Colonic mucosa (tissue), 4 donors: ENCODE results near the gene ST8SIA6. TPM values are rescaled to one million over a fixed set of nuclear protein-coding genes. Genes with fewer than 3 reads are reported as not detected.
"Not testable (repeated sequence)": the region's sequence is repeated elsewhere in the genome, so short reads cannot be mapped to it uniquely, and the experiment has no call there.

Experiments used
- DNase-seq: peaks from one replicate; pipeline ENCODE4 v3.0.0-alpha.2; 2020
- H3K27ac ChIP-seq: fragments of 200-600 bp; one replicate; pipeline ENCODE4 v1.8.0; 2021
- H3K27me3 ChIP-seq: fragments of 200-600 bp; one replicate; pipeline ENCODE4 v1.8.0; 2021
- H3K36me3 ChIP-seq: fragments of 200-600 bp; one replicate; pipeline ENCODE4 v1.8.0; 2021
- H3K4me1 ChIP-seq: fragments of 200-600 bp; one replicate; pipeline ENCODE4 v1.8.0; 2021; ENCODE audit warnings: mild to moderate bottlenecking
- H3K4me3 ChIP-seq: fragments of 200-600 bp; one replicate; pipeline ENCODE4 v1.8.0; 2021
- H3K9ac ChIP-seq, 2 donors: one replicate each; pipeline ENCODE4 v1.7.0; 2013; ENCODE audit warnings: control low read depth in 2 of 2, low read depth in 2 of 2, low read length in 2 of 2
- H3K9me3 ChIP-seq: fragments of 200-600 bp; one replicate; pipeline ENCODE4 v1.8.0; 2021
- CTCF ChIP-seq: fragments of 200-600 bp; IDR thresholded peaks from one replicate; pipeline ENCODE4 v1.8.0; 2022; ENCODE audit warnings: antibody characterized with exemption, mild to moderate bottlenecking
- intact Hi-C: fragments of 100-400 bp; cut with DNase I; formaldehyde crosslinking; loops from one replicate; pipeline ENCODE4 v1.14.1; 2022
- total RNA-seq, 2 donors: library from RNA; stranded (reverse); fragmentation: NEBNext Ultra II Directional in 1 of 2; extraction: Animal tissue kit (Norgen Biotek cat#: 25700) in 1 of 2; gene quantifications; one replicate each; pipeline ENCODE4 v1.2.1, GENCODE V29; 2021
- donor health status: healthy.
- donor health status: DM: no; HTN: no; CAD: no.
- donor health status: DM: no; HTN: no; CAD: no.

Gene ST8SIA6
- total RNA-seq, 2 donors from 2014 or later, result 0.94 to 3.5 TPM

- Histone ChIP-seq H3K27ac (no peak overlapping the region), H3K4me3 (no peak overlapping the region), H3K9ac (no peak overlapping the region), H3K9me3 (no peaks in the 10 kb centered on the region), H3K27me3 (no peaks in the 10 kb centered on the region), H3K4me1 (no peaks in the 10 kb centered on the region), H3K36me3 (no peaks in the 10 kb centered on the region)
- intact Hi-C loops, result no loop called here
- DNase-seq, result no peak
- TF ChIP-seq CTCF, result no peak
Observed at GRCh38 chr10:17326377-17326776, 128.0 kb downstream of the ST8SIA6 start.

DNA sequence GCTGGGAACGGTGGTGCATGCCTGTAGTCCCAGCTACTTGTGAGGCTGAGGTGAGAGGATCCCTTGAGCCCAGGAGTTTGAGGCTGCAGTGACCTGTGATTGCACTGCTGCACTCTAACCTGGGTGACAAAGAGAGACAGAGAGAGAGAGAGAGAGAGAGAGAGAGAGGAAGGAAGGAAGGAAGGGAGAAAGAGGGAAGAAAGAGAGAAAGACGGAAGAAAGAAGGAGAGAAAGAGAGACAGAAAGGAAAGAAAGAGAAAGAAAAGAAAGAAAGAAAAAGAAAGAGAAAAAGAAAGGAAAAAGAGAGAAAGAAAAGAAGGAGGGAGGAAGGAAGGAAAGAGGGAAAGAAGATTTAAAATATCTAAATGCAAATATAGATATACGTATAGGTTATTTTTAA is 132.4 kb downstream of the ST8SIA6 start:
- H3K27ac ChIP-seq, H3K4me1 ChIP-seq, H3K9me3 ChIP-seq, H3K27me3 ChIP-seq, DNase-seq, intact Hi-C loops, H3K36me3 ChIP-seq, H3K4me3 ChIP-seq, H3K9ac ChIP-seq: not testable (repeated sequence)

GRCh38 chr10:17316488-17317170 is 137.8 kb downstream of the ST8SIA6 start:
- no peak for TF ChIP-seq CTCF
- H3K27ac ChIP-seq, result no peak overlapping the region
- no peaks in the 10 kb centered on the region for H3K4me1 ChIP-seq
- H3K36me3 ChIP-seq, result no peaks in the 10 kb centered on the region
- intact Hi-C loops, result no loop called here
- no peak overlapping the region for H3K4me3 ChIP-seq
- H3K27me3 ChIP-seq, result no peaks in the 10 kb centered on the region
- no peak overlapping the region for H3K9ac ChIP-seq
- DNase-seq, result no peak
- no peaks in the 10 kb centered on the region for H3K9me3 ChIP-seq

- H3K9me3 ChIP-seq, result no peaks in the 10 kb centered on the region
- H3K27me3 ChIP-seq, result no peaks in the 10 kb centered on the region
- no peak for TF ChIP-seq CTCF
- H3K36me3 ChIP-seq, result no peaks in the 10 kb centered on the region
- H3K4me3 ChIP-seq, result no peak overlapping the region
- H3K9ac ChIP-seq, result no peak overlapping the region
- intact Hi-C loops, result no loop called here
- H3K27ac ChIP-seq, result no peak overlapping the region
- H3K4me1 ChIP-seq, result no peaks in the 10 kb centered on the region
- DNase-seq, result no peak
Observed at GRCh38 chr10:17309435-17309834, 145.0 kb downstream of the ST8SIA6 start.

GRCh38 chr10:17307123-17307522 is 147.3 kb downstream of the ST8SIA6 start:
- no peaks in the 10 kb centered on the region for H3K9me3 ChIP-seq
- H3K9ac ChIP-seq, result no peak overlapping the region
- no peaks in the 10 kb centered on the region for H3K27me3 ChIP-seq
- intact Hi-C loops, result no loop called here
- H3K27ac ChIP-seq, result no peak overlapping the region
- TF ChIP-seq CTCF, result no peak
- no peak for DNase-seq
- H3K4me1 ChIP-seq, result no peaks in the 10 kb centered on the region
- H3K36me3 ChIP-seq, result no peaks in the 10 kb centered on the region
- no peak overlapping the region for H3K4me3 ChIP-seq

- no peaks in the 10 kb centered on the region for H3K36me3 ChIP-seq
- no peak for TF ChIP-seq CTCF
- H3K27me3 ChIP-seq, result no peaks in the 10 kb centered on the region
- no peaks in the 10 kb centered on the region for H3K9me3 ChIP-seq
- H3K27ac ChIP-seq, result no peak overlapping the region
- intact Hi-C loops, result loop anchor here (10.0 kb wide), 1 partner anchor 122 kb away; no protein-coding TSS in a partner anchor
- H3K4me1 ChIP-seq, result no peaks in the 10 kb centered on the region
- no peak for DNase-seq
- no peak overlapping the region for H3K4me3 ChIP-seq
- no peak overlapping the region for H3K9ac ChIP-seq
Observed at GRCh38 chr10:17292375-17292774, 162.0 kb downstream of the ST8SIA6 start.
